IPS-18a (cell line): Measurements from ENCODE around the gene PFN4.
A peak's percentile ranks its signal among the peaks of the same experiment; 100 is the strongest.

Source experiments
- H3K27ac ChIP-seq: one replicate; pipeline ENCODE4 v1.5.1; 2013; ENCODE audit warnings: low read length
- H3K27me3 ChIP-seq: one replicate; pipeline ENCODE4 v1.6.1; 2013; ENCODE audit warnings: mild to moderate bottlenecking, low read length; ENCODE audit not compliant: control insufficient read depth, insufficient read depth
- H3K36me3 ChIP-seq: one replicate; pipeline ENCODE4 v1.6.1; 2013; ENCODE audit warnings: low read depth, low read length; ENCODE audit not compliant: control insufficient read depth
- H3K4me1 ChIP-seq: one replicate; pipeline ENCODE4 v1.6.1; 2013; ENCODE audit warnings: low read depth, low read length; ENCODE audit not compliant: control insufficient read depth
- H3K4me3 ChIP-seq: one replicate; pipeline ENCODE4 v1.5.1; 2013; ENCODE audit warnings: low read length
- H3K9ac ChIP-seq: one replicate; pipeline ENCODE4 v1.6.1; 2013; ENCODE audit warnings: mild to moderate bottlenecking, low read length, moderate library complexity
- H3K9me3 ChIP-seq: one replicate; pipeline ENCODE4 v1.6.1; 2013; ENCODE audit warnings: low read depth, low read length; ENCODE audit not compliant: control insufficient read depth

PFN4 gene

GRCh38 chr2:24123195-24123921 is at the start of gene PFN4, which contains the start of gene FAM228B:
TSS of gene PFN4 (minus strand) at chr2:24123334. CDS start at chr2:24122535, 799 bp downstream.
TSS of gene FAM228B (plus strand) at chr2:24123469. CDS start at chr2:24124362, 893 bp downstream.
- peak within 1 kb of the TSS; percentile 62 for H3K9ac ChIP-seq
- H3K4me1 ChIP-seq = peaks cover 15% of the 10 kb centered on the region
- no peak within 1 kb of the TSS for H3K27ac ChIP-seq
- peak within 1 kb of the TSS; percentile 83 for H3K4me3 ChIP-seq
- H3K27me3 ChIP-seq = peaks cover 9% of the 10 kb centered on the region
- no peaks in the 10 kb centered on the region for H3K36me3 ChIP-seq
- H3K9me3 ChIP-seq = no peaks in the 10 kb centered on the region

- Histone ChIP-seq H3K27ac (no peak overlapping the region), H3K9me3 (no peaks in the 10 kb centered on the region), H3K4me1 (no peaks in the 10 kb centered on the region), H3K4me3 (no peak overlapping the region), H3K27me3 (no peaks in the 10 kb centered on the region), H3K36me3 (no peaks in the 10 kb centered on the region), H3K9ac (no peak overlapping the region)
These were observed 45.9 kb upstream of the PFN4 start for GRCh38 chr2:24169023-24169422.

DNA sequence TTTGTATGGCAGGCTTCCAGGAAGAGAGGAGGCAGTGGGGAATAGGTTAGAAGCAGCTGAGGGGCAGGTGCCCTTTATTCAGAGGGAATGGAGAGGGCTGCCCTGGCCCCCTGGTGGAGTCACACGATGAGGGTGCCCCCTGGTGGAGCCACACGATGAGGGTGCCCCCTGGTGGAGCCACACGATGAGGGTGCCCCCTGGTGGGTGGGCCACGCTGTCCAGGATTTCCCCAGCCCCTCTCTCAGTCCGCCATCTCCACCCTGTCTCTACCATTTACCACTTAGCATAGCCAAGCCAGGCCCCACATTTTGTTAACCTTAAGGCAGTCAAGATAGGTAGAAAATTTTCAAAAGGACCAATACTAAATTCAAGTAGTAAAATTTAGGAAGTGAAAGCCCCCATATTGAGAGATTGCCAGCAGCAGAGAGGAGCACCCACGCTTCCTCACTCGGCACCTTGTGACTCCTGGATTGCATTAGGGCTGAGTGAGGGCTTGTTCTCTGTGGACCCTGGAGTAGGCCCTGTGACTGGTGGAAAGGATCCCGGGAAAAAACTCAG is 41.4 kb upstream of the PFN4 start:
- no peak overlapping the region for H3K9ac ChIP-seq
- no peaks in the 10 kb centered on the region for H3K36me3 ChIP-seq
- no peaks in the 10 kb centered on the region for H3K27me3 ChIP-seq
- no peak overlapping the region for H3K4me3 ChIP-seq
- H3K9me3 ChIP-seq = peaks cover 4% of the 10 kb centered on the region
- no peak overlapping the region for H3K27ac ChIP-seq
- H3K4me1 ChIP-seq = no peaks in the 10 kb centered on the region

GRCh38 chr2:24163601-24164000 is 40.5 kb upstream of the PFN4 start:
- no peaks in the 10 kb centered on the region for H3K36me3 ChIP-seq
- no peaks in the 10 kb centered on the region for H3K27me3 ChIP-seq
- no peak overlapping the region for H3K4me3 ChIP-seq
- H3K9ac ChIP-seq = no peak overlapping the region
- H3K9me3 ChIP-seq = peaks cover 4% of the 10 kb centered on the region
- no peak overlapping the region for H3K27ac ChIP-seq
- no peaks in the 10 kb centered on the region for H3K4me1 ChIP-seq

DNA sequence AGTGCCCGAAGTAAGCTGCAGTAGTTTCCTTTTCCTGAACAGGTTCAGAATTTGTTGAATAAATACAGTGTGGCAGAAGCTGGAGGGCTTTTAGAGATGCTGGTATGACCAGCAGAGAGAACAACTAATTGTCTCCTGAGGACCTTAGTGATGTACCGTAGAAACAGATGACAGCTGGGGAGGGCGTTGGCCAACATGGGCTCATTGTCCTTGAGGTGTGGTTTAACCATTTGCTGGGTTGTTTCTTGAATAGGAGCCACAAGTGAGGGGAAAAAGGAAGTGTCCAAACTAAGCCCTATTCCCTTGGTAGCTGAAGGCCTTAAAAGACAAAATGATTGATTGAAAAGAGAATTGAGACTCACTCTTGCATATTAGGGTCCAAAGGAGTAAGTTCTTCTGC is 40.1 kb upstream of the PFN4 start:
- Histone ChIP-seq H3K27me3 (no peaks in the 10 kb centered on the region), H3K36me3 (no peaks in the 10 kb centered on the region), H3K9ac (no peak overlapping the region), H3K4me1 (no peaks in the 10 kb centered on the region), H3K4me3 (no peak overlapping the region), H3K27ac (no peak overlapping the region), H3K9me3 (peaks cover 4% of the 10 kb centered on the region)

DNA sequence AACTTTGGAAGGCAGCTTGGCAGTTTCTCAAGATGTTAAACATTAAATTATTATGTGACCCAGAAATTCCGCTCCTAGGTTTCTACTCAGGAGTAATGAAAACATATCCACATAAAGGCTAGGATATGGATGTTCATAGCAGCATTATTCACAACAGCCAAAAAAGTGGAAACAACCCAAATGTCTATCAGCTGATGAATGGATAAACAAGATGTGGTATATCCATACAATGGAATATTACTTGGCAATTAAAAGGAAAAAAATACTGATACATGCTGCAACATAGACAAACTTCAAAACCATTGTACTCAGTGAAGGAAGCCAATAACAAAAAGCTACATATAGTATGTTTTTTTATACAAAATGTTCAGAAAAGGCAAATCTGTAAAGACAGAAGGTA is 39.4 kb upstream of the PFN4 start:
- Histone ChIP-seq H3K36me3 (no peaks in the 10 kb centered on the region), H3K4me3 (no peak overlapping the region), H3K27ac (no peak overlapping the region), H3K9ac (no peak overlapping the region), H3K4me1 (no peaks in the 10 kb centered on the region), H3K27me3 (no peaks in the 10 kb centered on the region), H3K9me3 (peaks cover 4% of the 10 kb centered on the region)

DNA sequence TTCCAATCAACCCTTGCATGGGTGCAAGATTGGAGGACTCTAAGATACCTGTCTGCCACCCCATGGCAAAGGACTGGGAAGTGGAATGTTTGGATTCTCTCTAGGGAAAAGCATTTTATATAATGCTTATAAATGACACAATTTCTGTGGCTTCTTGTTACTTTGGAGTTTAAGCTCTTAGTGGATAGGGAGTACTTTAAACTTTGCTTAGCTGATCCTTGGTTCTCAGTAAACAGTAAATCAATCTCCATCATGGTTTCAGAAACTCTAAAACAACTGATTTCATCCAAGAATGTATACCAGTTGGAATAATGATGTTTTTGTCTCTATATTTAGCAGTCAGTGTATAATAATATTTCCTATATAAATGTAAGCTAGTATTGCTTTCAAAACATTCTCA is 37.6 kb upstream of the PFN4 start:
- Histone ChIP-seq H3K36me3 (no peaks in the 10 kb centered on the region), H3K27ac (no peak overlapping the region), H3K4me1 (no peaks in the 10 kb centered on the region), H3K27me3 (no peaks in the 10 kb centered on the region), H3K9ac (no peak overlapping the region), H3K9me3 (peaks cover 4% of the 10 kb centered on the region), H3K4me3 (no peak overlapping the region)

- Histone ChIP-seq H3K4me3 (no peak overlapping the region), H3K9ac (no peak overlapping the region), H3K9me3 (peaks cover 4% of the 10 kb centered on the region), H3K36me3 (no peaks in the 10 kb centered on the region), H3K4me1 (no peaks in the 10 kb centered on the region), H3K27ac (no peak overlapping the region), H3K27me3 (no peaks in the 10 kb centered on the region)
These were observed 36.6 kb upstream of the PFN4 start for GRCh38 chr2:24159708-24160107.

- Histone ChIP-seq H3K4me3 (no peak overlapping the region), H3K27me3 (no peaks in the 10 kb centered on the region), H3K9ac (no peak overlapping the region), H3K9me3 (peaks cover 4% of the 10 kb centered on the region), H3K36me3 (no peaks in the 10 kb centered on the region), H3K4me1 (no peaks in the 10 kb centered on the region), H3K27ac (no peak overlapping the region)
These were observed 35.0 kb upstream of the PFN4 start for GRCh38 chr2:24158131-24158530.

DNA sequence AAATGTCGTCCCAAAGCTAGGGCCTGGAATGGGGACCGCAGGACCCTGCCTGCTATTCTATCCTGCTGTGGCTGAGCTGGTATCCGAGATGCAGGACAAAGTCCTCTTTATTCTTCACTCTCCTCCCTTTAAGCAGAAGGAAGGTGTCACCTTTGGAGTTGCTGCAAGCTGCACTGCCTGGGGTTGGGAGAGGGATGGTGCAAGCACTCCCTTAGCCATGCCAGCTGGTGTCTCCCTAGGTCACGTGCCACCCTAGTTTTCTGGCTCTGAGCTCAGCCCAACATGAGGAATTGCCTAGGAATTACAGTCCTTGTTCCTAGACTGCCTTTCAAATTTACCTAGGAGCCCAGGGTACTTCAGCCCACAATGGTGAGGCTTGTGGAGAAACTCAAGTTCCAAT is 30.3 kb upstream of the PFN4 start:
- H3K27me3 ChIP-seq = no peaks in the 10 kb centered on the region
- no peak overlapping the region for H3K9ac ChIP-seq
- H3K4me3 ChIP-seq = no peak overlapping the region
- H3K36me3 ChIP-seq = no peaks in the 10 kb centered on the region
- no peaks in the 10 kb centered on the region for H3K9me3 ChIP-seq
- H3K4me1 ChIP-seq = no peaks in the 10 kb centered on the region
- no peak overlapping the region for H3K27ac ChIP-seq

GRCh38 chr2:24152413-24153197 is 29.5 kb upstream of the PFN4 start:
- no peaks in the 10 kb centered on the region for H3K4me1 ChIP-seq
- no peak overlapping the region for H3K4me3 ChIP-seq
- H3K9me3 ChIP-seq = no peaks in the 10 kb centered on the region
- H3K27ac ChIP-seq = no peak overlapping the region
- no peak overlapping the region for H3K9ac ChIP-seq
- H3K27me3 ChIP-seq = no peaks in the 10 kb centered on the region
- H3K36me3 ChIP-seq = no peaks in the 10 kb centered on the region
